Measurements from ENCODE around the gene ANGPTL2. TPM values are rescaled to one million over a fixed set of nuclear protein-coding genes. Genes with fewer than 3 reads are reported as not detected.
A peak's percentile ranks its signal among the peaks of the same experiment; 100 is the strongest.

The ANGPTL2 gene
- total and polyA plus RNA-seq, 2 experiments from 2014 or later, result 18.0 to 25.6 TPM

DNA sequence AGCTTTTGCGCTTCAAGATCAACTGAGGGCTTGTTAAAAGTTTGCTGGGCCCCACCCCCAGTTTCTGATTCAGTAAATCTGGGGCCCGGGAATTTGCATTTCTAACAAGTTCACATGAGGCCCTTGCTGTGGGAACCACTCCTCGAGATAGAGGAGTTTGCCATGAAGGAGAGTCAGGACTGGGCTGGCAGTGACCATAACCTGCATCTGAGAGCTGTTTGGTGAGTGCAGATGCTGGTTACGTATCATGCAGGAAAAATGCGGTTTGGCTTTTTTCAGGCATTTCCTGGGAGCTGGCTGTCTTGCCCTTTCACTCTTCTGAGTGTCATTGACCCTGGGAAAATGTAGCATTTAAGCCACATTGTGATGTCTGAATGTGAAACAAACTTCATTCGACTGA, 9.4 kb upstream of the ANGPTL2 start:
- WGBS (ENCODE audit: low lambda C conversion rate, missing lambda C conversion rate), result 71% methylated on average over 6 of the region's 6 CpGs
- Histone ChIP-seq H3K27ac (peak overlapping the region; percentile 70), H3K9me3 (ENCODE audit: low read depth) (no peaks in the 10 kb centered on the region), H3K36me3 (replicated peaks; ENCODE audit: insufficient read depth, low read depth) (no peaks in the 10 kb centered on the region), H4K20me1 (ENCODE audit: insufficient read depth, poor library complexity, severe bottlenecking) (no peaks in the 10 kb centered on the region), H3K9me2 (replicated peaks; ENCODE audit: insufficient read depth) (no peaks in the 10 kb centered on the region), H3K27me3 (no peaks in the 10 kb centered on the region), H3K79me2 (peaks cover 4% of the 10 kb centered on the region), H3K4me1 (ENCODE audit: insufficient read depth) (peaks cover 50% of the 10 kb centered on the region), H2AFZ (no peak overlapping the region), H3K4me2 (no peak overlapping the region), H3K4me3 (no peak overlapping the region)
- TF ChIP-seq EZH2 (IDR thresholded peaks at IDR 0.05; ENCODE audit: borderline replicate concordance), result no peak
- TF ChIP-seq EZH2phosphoT487 (IDR thresholded peaks at IDR 0.05; ENCODE audit: low read depth, severe bottlenecking, unreplicated experiment), result no peak
- TF ChIP-seq, protein P1, sequence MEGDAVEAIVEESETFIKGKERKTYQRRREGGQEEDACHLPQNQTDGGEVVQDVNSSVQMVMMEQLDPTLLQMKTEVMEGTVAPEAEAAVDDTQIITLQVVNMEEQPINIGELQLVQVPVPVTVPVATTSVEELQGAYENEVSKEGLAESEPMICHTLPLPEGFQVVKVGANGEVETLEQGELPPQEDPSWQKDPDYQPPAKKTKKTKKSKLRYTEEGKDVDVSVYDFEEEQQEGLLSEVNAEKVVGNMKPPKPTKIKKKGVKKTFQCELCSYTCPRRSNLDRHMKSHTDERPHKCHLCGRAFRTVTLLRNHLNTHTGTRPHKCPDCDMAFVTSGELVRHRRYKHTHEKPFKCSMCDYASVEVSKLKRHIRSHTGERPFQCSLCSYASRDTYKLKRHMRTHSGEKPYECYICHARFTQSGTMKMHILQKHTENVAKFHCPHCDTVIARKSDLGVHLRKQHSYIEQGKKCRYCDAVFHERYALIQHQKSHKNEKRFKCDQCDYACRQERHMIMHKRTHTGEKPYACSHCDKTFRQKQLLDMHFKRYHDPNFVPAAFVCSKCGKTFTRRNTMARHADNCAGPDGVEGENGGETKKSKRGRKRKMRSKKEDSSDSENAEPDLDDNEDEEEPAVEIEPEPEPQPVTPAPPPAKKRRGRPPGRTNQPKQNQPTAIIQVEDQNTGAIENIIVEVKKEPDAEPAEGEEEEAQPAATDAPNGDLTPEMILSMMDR (IDR thresholded peaks at IDR 0.05; ENCODE audit: poor library complexity), result no peak
- DNase-seq (ENCODE audit: low spot score), result no peak

DNA sequence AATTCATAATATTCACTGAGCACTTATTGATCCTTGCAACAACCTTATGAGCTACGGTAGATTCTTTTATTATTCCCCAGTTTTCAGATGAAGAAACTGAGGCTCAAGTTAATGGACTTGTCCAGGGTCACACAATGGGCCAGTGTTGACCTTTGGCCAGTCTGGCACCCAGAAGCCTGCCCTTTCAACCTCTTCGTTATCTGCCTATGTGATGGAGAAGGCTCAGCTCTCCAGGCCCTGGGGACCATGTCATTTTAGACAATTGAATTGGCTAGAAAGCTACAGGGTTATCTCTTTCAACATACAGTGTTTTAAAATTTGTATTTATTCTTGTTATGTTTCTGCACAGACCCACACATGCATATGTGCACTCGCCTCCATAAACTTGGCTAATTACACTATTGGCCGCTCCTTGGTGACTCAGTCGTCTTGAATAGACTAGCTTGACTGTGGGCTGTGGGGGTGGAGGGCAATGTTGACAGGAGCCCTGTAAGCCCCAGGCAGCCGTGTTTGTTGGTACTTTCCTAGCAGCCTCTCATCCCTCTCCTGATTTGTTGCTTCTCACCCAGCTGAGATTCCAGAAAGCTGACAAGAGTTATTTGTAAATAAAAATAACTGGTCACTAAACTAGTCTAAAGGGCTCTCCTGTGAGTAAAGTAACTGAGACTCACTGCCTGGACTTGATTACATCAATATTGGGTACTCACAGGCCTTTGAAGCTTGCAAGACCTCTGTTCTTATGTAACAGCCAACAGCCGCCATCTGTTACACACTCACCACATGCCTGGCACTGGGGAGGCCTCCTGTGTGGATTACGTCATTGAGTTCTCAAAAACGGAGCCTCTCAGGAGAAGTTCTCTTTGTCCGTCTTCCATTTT, 8.5 kb upstream of the ANGPTL2 start:
- no peaks in the 10 kb centered on the region for H4K20me1 ChIP-seq (ENCODE audit: insufficient read depth, poor library complexity, severe bottlenecking)
- H3K79me2 ChIP-seq, result peaks cover 4% of the 10 kb centered on the region
- H3K4me3 ChIP-seq, result no peak overlapping the region
- peak overlapping the region; percentile 70 for H3K27ac ChIP-seq
- TF ChIP-seq, protein P1 (IDR thresholded peaks at IDR 0.05; ENCODE audit: poor library complexity), result no peak
- TF ChIP-seq EZH2phosphoT487 (IDR thresholded peaks at IDR 0.05; ENCODE audit: low read depth, severe bottlenecking, unreplicated experiment), result no peak
- 64% methylated on average over 10 of the region's 10 CpGs for WGBS (ENCODE audit: low lambda C conversion rate, missing lambda C conversion rate)
- H2AFZ ChIP-seq, result no peak overlapping the region
- H3K9me3 ChIP-seq (ENCODE audit: low read depth), result no peaks in the 10 kb centered on the region
- H3K36me3 ChIP-seq (replicated peaks; ENCODE audit: insufficient read depth, low read depth), result no peaks in the 10 kb centered on the region
- H3K27me3 ChIP-seq, result no peaks in the 10 kb centered on the region
- no peaks in the 10 kb centered on the region for H3K9me2 ChIP-seq (replicated peaks; ENCODE audit: insufficient read depth)
- no peak overlapping the region for H3K4me2 ChIP-seq
- peaks cover 50% of the 10 kb centered on the region for H3K4me1 ChIP-seq (ENCODE audit: insufficient read depth)
- peak; percentile 75 for DNase-seq (ENCODE audit: low spot score)

DNA sequence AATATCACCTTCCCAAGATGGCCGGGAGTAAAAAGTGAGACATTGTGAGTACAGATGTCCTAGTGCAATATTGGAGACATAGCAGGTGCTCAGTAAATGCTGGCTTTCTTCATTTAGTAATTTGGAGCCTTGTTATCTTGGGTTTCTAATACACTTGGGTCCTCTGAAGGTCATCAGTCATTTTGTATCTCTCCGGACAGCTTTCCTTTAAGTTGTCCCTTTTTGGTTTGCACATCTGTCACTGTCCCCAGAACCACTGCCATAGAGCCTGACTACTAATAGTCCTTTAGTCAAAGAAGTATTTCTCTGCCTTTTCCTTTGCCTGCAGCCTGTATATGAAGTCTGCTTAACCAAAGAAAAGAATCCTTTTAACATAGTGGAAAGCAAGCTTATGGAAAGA, 7.8 kb upstream of the ANGPTL2 start:
- no peak overlapping the region for H2AFZ ChIP-seq
- no peaks in the 10 kb centered on the region for H3K9me3 ChIP-seq (ENCODE audit: low read depth)
- TF ChIP-seq EZH2phosphoT487 (IDR thresholded peaks at IDR 0.05; ENCODE audit: low read depth, severe bottlenecking, unreplicated experiment) (no peak), EZH2 (IDR thresholded peaks at IDR 0.05; ENCODE audit: borderline replicate concordance) (no peak)
- TF ChIP-seq, protein P1 (IDR thresholded peaks at IDR 0.05; ENCODE audit: poor library complexity), result no peak
- H3K79me2 ChIP-seq, result peaks cover 4% of the 10 kb centered on the region
- no peaks in the 10 kb centered on the region for H3K9me2 ChIP-seq (replicated peaks; ENCODE audit: insufficient read depth)
- peaks cover 50% of the 10 kb centered on the region for H3K4me1 ChIP-seq (ENCODE audit: insufficient read depth)
- H4K20me1 ChIP-seq (ENCODE audit: insufficient read depth, poor library complexity, severe bottlenecking), result no peaks in the 10 kb centered on the region
- H3K4me2 ChIP-seq, result no peak overlapping the region
- H3K27ac ChIP-seq, result no peak overlapping the region
- no peak for DNase-seq (ENCODE audit: low spot score)
- H3K4me3 ChIP-seq, result no peak overlapping the region
- 75% methylated on average over 2 of the region's 2 CpGs for WGBS (ENCODE audit: low lambda C conversion rate, missing lambda C conversion rate)
- no peaks in the 10 kb centered on the region for H3K36me3 ChIP-seq (replicated peaks; ENCODE audit: insufficient read depth, low read depth)
- H3K27me3 ChIP-seq, result no peaks in the 10 kb centered on the region
